ENCODE data around the gene AHCTF1.
"Not testable (repeated sequence)": the region's sequence is repeated elsewhere in the genome, so short reads cannot be mapped to it uniquely, and the experiment has no call there.

The AHCTF1 gene

GRCh38 chr1:246837418-246838117 is 94.2 kb downstream of the AHCTF1 start:
- no peak for DNase-seq (ENCODE audit: low read depth in 1 of 2, low spot score in 1 of 2)

- no peak for DNase-seq (ENCODE audit: low read depth in 1 of 2, low spot score in 1 of 2)
These were observed 95.4 kb downstream of the AHCTF1 start for GRCh38 chr1:246836209-246836966.

- no peak for DNase-seq (ENCODE audit: low read depth in 1 of 2, low spot score in 1 of 2)
These were observed 100.2 kb downstream of the AHCTF1 start for GRCh38 chr1:246831543-246831942.

GRCh38 chr1:246828818-246829217 is 102.9 kb downstream of the AHCTF1 start:
- DNase-seq (ENCODE audit: low read depth in 1 of 2, low spot score in 1 of 2): no peak

GRCh38 chr1:246827396-246827795 is 104.4 kb downstream of the AHCTF1 start:
- DNase-seq (ENCODE audit: low read depth in 1 of 2, low spot score in 1 of 2): no peak

- DNase-seq (ENCODE audit: low read depth in 1 of 2, low spot score in 1 of 2): no peak
These were observed 106.1 kb downstream of the AHCTF1 start for GRCh38 chr1:246825557-246826175.

GRCh38 chr1:246824541-246824940 is 107.2 kb downstream of the AHCTF1 start:
- no peak for DNase-seq (ENCODE audit: low read depth in 1 of 2, low spot score in 1 of 2)

- not testable (repeated sequence) for DNase-seq (ENCODE audit: low read depth in 1 of 2, low spot score in 1 of 2)
These were observed 109.6 kb downstream of the AHCTF1 start for GRCh38 chr1:246822154-246822553.

- DNase-seq (ENCODE audit: low read depth in 1 of 2, low spot score in 1 of 2): no peak
These were observed 111.1 kb downstream of the AHCTF1 start for GRCh38 chr1:246820666-246821065.

- DNase-seq (ENCODE audit: low read depth in 1 of 2, low spot score in 1 of 2): not testable (repeated sequence)
These were observed 114.0 kb downstream of the AHCTF1 start for GRCh38 chr1:246817778-246818177.

- no peak for DNase-seq (ENCODE audit: low read depth in 1 of 2, low spot score in 1 of 2)
These were observed 116.0 kb downstream of the AHCTF1 start for GRCh38 chr1:246815693-246816270.

- DNase-seq (ENCODE audit: low read depth in 1 of 2, low spot score in 1 of 2): no peak
These were observed 116.9 kb downstream of the AHCTF1 start for GRCh38 chr1:246814890-246815289.

GRCh38 chr1:246813325-246813724 is 118.4 kb downstream of the AHCTF1 start:
- not testable (repeated sequence) for DNase-seq (ENCODE audit: low read depth in 1 of 2, low spot score in 1 of 2)

- no peak for DNase-seq (ENCODE audit: low read depth in 1 of 2, low spot score in 1 of 2)
These were observed 119.8 kb downstream of the AHCTF1 start for GRCh38 chr1:246811985-246812384.

- no peak for DNase-seq (ENCODE audit: low read depth in 1 of 2, low spot score in 1 of 2)
These were observed 122.3 kb downstream of the AHCTF1 start for GRCh38 chr1:246809473-246809872.

GRCh38 chr1:246805135-246805716 is 126.5 kb downstream of the AHCTF1 start:
- no peak for DNase-seq (ENCODE audit: low read depth in 1 of 2, low spot score in 1 of 2)

- no peak for DNase-seq (ENCODE audit: low read depth in 1 of 2, low spot score in 1 of 2)
These were observed 127.9 kb downstream of the AHCTF1 start for GRCh38 chr1:246803883-246804282.

- no peak for DNase-seq (ENCODE audit: low read depth in 1 of 2, low spot score in 1 of 2)
These were observed 128.4 kb downstream of the AHCTF1 start for GRCh38 chr1:246803373-246803772.

GRCh38 chr1:246801241-246802020 is 130.3 kb downstream of the AHCTF1 start:
- DNase-seq (ENCODE audit: low read depth in 1 of 2, low spot score in 1 of 2): no peak

- DNase-seq (ENCODE audit: low read depth in 1 of 2, low spot score in 1 of 2): no peak
These were observed 131.0 kb downstream of the AHCTF1 start for GRCh38 chr1:246800756-246801155.

GRCh38 chr1:246800356-246800755 is 131.4 kb downstream of the AHCTF1 start:
- DNase-seq (ENCODE audit: low read depth in 1 of 2, low spot score in 1 of 2): no peak
